DOHH2 (cell line): Measurements from ENCODE around the gene CLIC3.

Experiments
- H3F3A ChIP-seq: fragments of 200-600 bp; sonication (generic), shearing (Covaris generic); 2 replicates; pipeline ENCODE4 v1.6.0; 2016; ENCODE audit warnings: antibody characterized with exemption, mild to moderate bottlenecking; ENCODE audit not compliant: control insufficient read depth, insufficient read depth
- H3K27ac ChIP-seq: fragments of 200-600 bp; sonication (generic); 2 replicates; pipeline ENCODE4 v1.5.1; 2014; ENCODE audit warnings: low read depth, mild to moderate bottlenecking, low read length, moderate library complexity
- H3K27me3 ChIP-seq: fragments of 200-600 bp; sonication (generic); 2 replicates; pipeline ENCODE4 v1.6.1; 2014; ENCODE audit warnings: mild to moderate bottlenecking, low read length, mixed read lengths; ENCODE audit not compliant: control insufficient read depth
- H3K36me3 ChIP-seq: fragments of 200-600 bp; sonication (generic); 2 replicates; pipeline ENCODE4 v1.6.1; 2014; ENCODE audit warnings: mild to moderate bottlenecking, low read length, moderate library complexity, mixed read lengths; ENCODE audit not compliant: control insufficient read depth
- H3K4me1 ChIP-seq: fragments of 200-600 bp; sonication (generic); 2 replicates; pipeline ENCODE4 v1.6.1; 2014; ENCODE audit warnings: mild to moderate bottlenecking, low read length, mixed read lengths; ENCODE audit not compliant: control insufficient read depth
- H3K4me2 ChIP-seq: fragments of 200-600 bp; sonication (generic); 2 replicates; pipeline ENCODE4 v1.6.0; 2014; ENCODE audit warnings: mild to moderate bottlenecking, low read length, moderate library complexity
- H3K4me3 ChIP-seq: fragments of 200-600 bp; sonication (generic); 2 replicates; pipeline ENCODE4 v1.5.1; 2014; ENCODE audit warnings: mild to moderate bottlenecking, low read length, mixed read lengths
- H3K79me2 ChIP-seq: fragments of 200-600 bp; sonication (generic); 2 replicates; pipeline ENCODE4 v1.6.1; 2014; ENCODE audit warnings: mild to moderate bottlenecking, low read length, mixed read lengths; ENCODE audit not compliant: control insufficient read depth
- H3K9me2 ChIP-seq: fragments of 200-600 bp; sonication (generic); replicated peaks from 2 replicates; pipeline ENCODE4 v1.6.1; 2014; ENCODE audit warnings: mild to moderate bottlenecking, low read length, mixed read lengths; ENCODE audit not compliant: control insufficient read depth
- H3K9me3 ChIP-seq: fragments of 200-600 bp; sonication (generic); 2 replicates; pipeline ENCODE4 v1.6.1; 2014; ENCODE audit warnings: antibody characterized with exemption, low read length, mixed read lengths; ENCODE audit not compliant: control insufficient read depth, insufficient read depth
- H4K20me1 ChIP-seq: fragments of 200-600 bp; sonication (generic); 2 replicates; pipeline ENCODE4 v1.6.0; 2014; ENCODE audit warnings: low read depth, mild to moderate bottlenecking, antibody characterized with exemption, low read length, moderate library complexity; ENCODE audit not compliant: control insufficient read depth, insufficient read depth
- CTCF ChIP-seq: fragments of 200-600 bp; sonication (generic); IDR thresholded peaks from one replicate; pipeline ENCODE4 v1.5.1; 2014; ENCODE audit warnings: antibody characterized with exemption, mild to moderate bottlenecking, low read depth, low read length; ENCODE audit not compliant: poor library complexity, severe bottlenecking
- EZH2phosphoT487 ChIP-seq: fragments of 200-600 bp; sonication (generic); IDR thresholded peaks from 2 replicates; pipeline ENCODE4 v1.6.1; 2017; ENCODE audit warnings: borderline replicate concordance, mild to moderate bottlenecking, antibody characterized with exemption, low read length, moderate library complexity, mixed read lengths

The CLIC3 gene

GRCh38 chr9:136969774-136970173 lies 26.6 kb downstream of the CLIC3 start:
- Histone ChIP-seq H3K4me1 (peaks cover 14% of the 10 kb centered on the region), H3K9me2 (no peaks in the 10 kb centered on the region), H3K36me3 (no peaks in the 10 kb centered on the region), H3K4me2 (no peak overlapping the region), H3F3A (no peaks in the 10 kb centered on the region), H4K20me1 (no peaks in the 10 kb centered on the region), H3K9me3 (no peaks in the 10 kb centered on the region), H3K27me3 (no peaks in the 10 kb centered on the region), H3K27ac (no peak overlapping the region), H3K4me3 (no peak overlapping the region), H3K79me2 (no peaks in the 10 kb centered on the region)
- TF ChIP-seq EZH2phosphoT487 (no peak), CTCF (no peak)

GRCh38 chr9:136969150-136969549 lies 27.2 kb downstream of the CLIC3 start:
- TF ChIP-seq EZH2phosphoT487, result no peak
- no peak for TF ChIP-seq CTCF
- H3K36me3 ChIP-seq, result no peaks in the 10 kb centered on the region
- H3K27ac ChIP-seq, result no peak overlapping the region
- no peaks in the 10 kb centered on the region for H4K20me1 ChIP-seq
- no peak overlapping the region for H3K4me3 ChIP-seq
- no peak overlapping the region for H3K4me2 ChIP-seq
- no peaks in the 10 kb centered on the region for H3K9me3 ChIP-seq
- H3K79me2 ChIP-seq, result no peaks in the 10 kb centered on the region
- peaks cover 14% of the 10 kb centered on the region for H3K4me1 ChIP-seq
- no peaks in the 10 kb centered on the region for H3K27me3 ChIP-seq
- no peaks in the 10 kb centered on the region for H3K9me2 ChIP-seq
- H3F3A ChIP-seq, result no peaks in the 10 kb centered on the region

GRCh38 chr9:136968333-136969127 lies 27.8 kb downstream of the CLIC3 start:
- TF ChIP-seq EZH2phosphoT487, result no peak
- TF ChIP-seq CTCF, result no peak
- no peaks in the 10 kb centered on the region for H3K9me3 ChIP-seq
- no peaks in the 10 kb centered on the region for H3K9me2 ChIP-seq
- no peaks in the 10 kb centered on the region for H3K79me2 ChIP-seq
- no peak overlapping the region for H3K27ac ChIP-seq
- no peak overlapping the region for H3K4me3 ChIP-seq
- no peaks in the 10 kb centered on the region for H3K27me3 ChIP-seq
- no peaks in the 10 kb centered on the region for H4K20me1 ChIP-seq
- no peak overlapping the region for H3K4me2 ChIP-seq
- H3K36me3 ChIP-seq, result no peaks in the 10 kb centered on the region
- no peaks in the 10 kb centered on the region for H3F3A ChIP-seq
- peaks cover 14% of the 10 kb centered on the region for H3K4me1 ChIP-seq
